ENCODE data around the gene MARK4. TPM values are rescaled to one million over a fixed set of nuclear protein-coding genes. Genes with fewer than 3 reads are reported as not detected.

Gene MARK4
- total RNA-seq, 4 donors from 2014 or later: 28.4 to 42.8 (median 35.3) TPM

DNA sequence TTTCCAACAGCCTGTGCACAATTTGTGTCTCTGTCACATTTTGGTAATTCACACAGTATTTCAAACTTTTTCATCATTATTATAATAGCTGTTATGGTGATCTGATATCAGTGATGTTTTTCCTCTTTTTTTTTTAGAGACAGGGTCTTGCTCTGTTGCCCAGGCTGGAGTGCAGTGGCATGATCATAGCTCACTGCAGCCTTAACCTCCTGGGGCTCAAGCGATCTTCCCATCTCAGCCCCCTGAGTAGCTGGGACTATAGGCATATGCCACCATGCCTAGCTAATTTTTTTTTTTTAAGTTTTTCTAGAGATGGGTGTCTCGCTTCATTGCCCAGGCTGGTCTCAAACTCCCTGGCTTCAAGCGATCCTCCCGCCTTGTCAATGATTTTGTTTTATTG lies 5.8 kb downstream of the MARK4 start:
- intact Hi-C loops (cut with DNase I; ENCODE audit: low total_unique reads): no loop called here
- no peak overlapping the region for H3K4me3 ChIP-seq (ENCODE audit: low read depth, poor library complexity, severe bottlenecking)
- WGBS, 2 donors: 93 to 98% methylated on average over 4 of the region's 4 CpGs
- no peak for TF ChIP-seq POLR2A (IDR thresholded peaks at IDR 0.05)
- TF ChIP-seq, protein P1, sequence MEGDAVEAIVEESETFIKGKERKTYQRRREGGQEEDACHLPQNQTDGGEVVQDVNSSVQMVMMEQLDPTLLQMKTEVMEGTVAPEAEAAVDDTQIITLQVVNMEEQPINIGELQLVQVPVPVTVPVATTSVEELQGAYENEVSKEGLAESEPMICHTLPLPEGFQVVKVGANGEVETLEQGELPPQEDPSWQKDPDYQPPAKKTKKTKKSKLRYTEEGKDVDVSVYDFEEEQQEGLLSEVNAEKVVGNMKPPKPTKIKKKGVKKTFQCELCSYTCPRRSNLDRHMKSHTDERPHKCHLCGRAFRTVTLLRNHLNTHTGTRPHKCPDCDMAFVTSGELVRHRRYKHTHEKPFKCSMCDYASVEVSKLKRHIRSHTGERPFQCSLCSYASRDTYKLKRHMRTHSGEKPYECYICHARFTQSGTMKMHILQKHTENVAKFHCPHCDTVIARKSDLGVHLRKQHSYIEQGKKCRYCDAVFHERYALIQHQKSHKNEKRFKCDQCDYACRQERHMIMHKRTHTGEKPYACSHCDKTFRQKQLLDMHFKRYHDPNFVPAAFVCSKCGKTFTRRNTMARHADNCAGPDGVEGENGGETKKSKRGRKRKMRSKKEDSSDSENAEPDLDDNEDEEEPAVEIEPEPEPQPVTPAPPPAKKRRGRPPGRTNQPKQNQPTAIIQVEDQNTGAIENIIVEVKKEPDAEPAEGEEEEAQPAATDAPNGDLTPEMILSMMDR (IDR thresholded peaks at IDR 0.05): no peak
- DNase-seq (ENCODE audit: low spot score in 2 of 2): no peak

DNA sequence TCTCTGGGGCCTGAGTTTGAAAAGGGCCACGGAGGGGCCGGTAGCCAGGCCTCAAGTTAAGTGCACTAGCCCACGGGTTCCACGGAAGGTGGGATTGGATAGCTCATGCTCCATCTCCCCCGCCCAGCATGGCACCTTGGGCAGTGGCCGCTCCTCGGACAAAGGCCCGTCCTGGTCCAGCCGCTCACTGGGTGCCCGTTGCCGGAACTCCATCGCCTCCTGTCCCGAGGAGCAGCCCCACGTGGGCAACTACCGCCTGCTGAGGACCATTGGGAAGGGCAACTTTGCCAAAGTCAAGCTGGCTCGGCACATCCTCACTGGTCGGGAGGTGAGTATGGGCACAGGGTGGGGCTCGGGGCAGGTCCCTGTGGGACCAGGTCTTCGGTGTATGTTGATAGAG lies 7.8 kb downstream of the MARK4 start:
- TF ChIP-seq, protein P1 (IDR thresholded peaks at IDR 0.05): no peak
- TF ChIP-seq POLR2A (IDR thresholded peaks at IDR 0.05): no peak
- intact Hi-C loops (cut with DNase I; ENCODE audit: low total_unique reads): no loop called here
- DNase-seq (ENCODE audit: low spot score in 2 of 2): no peak
- no peak overlapping the region for H3K4me3 ChIP-seq (ENCODE audit: low read depth, poor library complexity, severe bottlenecking)
- WGBS, 2 donors: 95 to 97% methylated on average over 15 to 19 of the region's 19 CpGs

DNA sequence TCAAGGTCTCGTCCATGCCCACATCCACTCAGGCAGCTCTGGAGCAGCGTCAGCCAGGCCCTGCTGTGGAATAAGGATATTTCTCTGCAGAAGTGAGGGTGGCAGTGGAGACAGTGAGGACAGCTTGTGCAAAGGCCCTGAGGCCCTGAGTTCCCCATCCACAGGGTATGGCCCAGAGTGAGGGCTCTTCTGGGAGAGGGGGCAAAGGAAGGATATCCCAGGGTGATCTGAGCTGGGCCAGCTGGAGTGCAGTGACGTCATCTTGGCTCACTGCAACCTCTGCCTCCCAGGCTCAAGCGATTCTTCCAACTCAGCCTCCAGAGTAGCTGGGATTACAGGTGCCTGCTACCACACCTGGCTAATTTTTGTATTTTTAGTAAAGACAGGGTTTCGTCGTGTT lies 11.5 kb downstream of the MARK4 start:
- H3K4me3 ChIP-seq (ENCODE audit: low read depth, poor library complexity, severe bottlenecking): no peak overlapping the region
- WGBS, 2 donors: 88 to 92% methylated on average over 6 of the region's 6 CpGs
- DNase-seq (ENCODE audit: low spot score in 2 of 2): no peak
- TF ChIP-seq POLR2A (IDR thresholded peaks at IDR 0.05): no peak
- TF ChIP-seq, protein P1 (IDR thresholded peaks at IDR 0.05): no peak
- intact Hi-C loops (cut with DNase I; ENCODE audit: low total_unique reads): no loop called here

DNA sequence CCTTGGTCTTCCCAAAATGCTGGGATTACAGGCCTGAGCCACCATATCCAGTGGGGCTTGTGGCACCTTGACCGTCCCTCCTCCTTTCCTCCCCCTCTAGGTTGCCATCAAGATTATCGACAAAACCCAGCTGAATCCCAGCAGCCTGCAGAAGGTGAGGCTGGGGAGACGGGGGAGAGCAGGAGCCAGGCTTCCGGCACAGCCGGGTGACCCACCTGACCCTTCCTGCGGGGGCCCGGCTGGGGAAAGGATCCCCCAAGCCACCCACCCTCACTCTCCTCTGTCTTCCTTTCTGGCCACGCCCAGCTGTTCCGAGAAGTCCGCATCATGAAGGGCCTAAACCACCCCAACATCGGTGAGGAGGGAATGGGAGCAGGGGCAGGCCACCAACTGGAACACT lies 11.9 kb downstream of the MARK4 start:
- intact Hi-C loops (cut with DNase I; ENCODE audit: low total_unique reads): no loop called here
- no peak for DNase-seq (ENCODE audit: low spot score in 2 of 2)
- 94 to 100% methylated on average over 11 of the region's 11 CpGs for WGBS, 2 donors
- TF ChIP-seq, protein P1 (IDR thresholded peaks at IDR 0.05): no peak
- TF ChIP-seq POLR2A (IDR thresholded peaks at IDR 0.05): no peak
- no peak overlapping the region for H3K4me3 ChIP-seq (ENCODE audit: low read depth, poor library complexity, severe bottlenecking)

DNA sequence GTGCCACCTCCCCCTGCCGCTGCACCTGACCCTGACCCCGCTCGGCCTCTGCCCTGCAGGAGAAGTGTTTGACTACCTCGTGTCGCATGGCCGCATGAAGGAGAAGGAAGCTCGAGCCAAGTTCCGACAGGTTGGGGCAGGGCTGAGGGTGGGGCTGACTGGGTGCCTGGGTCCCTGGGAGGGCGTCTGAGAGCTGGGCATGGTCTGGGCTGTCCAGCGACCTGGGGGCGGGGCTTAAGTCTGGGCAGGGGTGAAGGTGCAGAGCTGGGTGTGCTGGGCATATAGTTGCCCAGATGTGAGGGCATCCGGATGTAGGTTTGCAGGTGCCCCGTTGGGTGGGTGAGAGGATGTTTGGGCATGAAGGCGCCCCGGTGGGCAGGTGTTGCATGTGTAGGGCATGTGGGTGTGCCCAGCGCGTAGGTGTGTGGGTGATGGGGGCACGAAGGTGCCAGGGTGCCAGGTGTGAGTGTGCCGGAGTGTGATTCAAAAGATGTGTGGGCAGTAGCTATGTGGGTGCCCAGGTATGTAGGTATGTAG lies 13.8 kb downstream of the MARK4 start:
- 64 to 81% methylated on average over 16 to 19 of the region's 19 CpGs for WGBS, 2 donors
- no peak for DNase-seq (ENCODE audit: low spot score in 2 of 2)
- TF ChIP-seq POLR2A (IDR thresholded peaks at IDR 0.05): no peak
- TF ChIP-seq, protein P1 (IDR thresholded peaks at IDR 0.05): no peak
- intact Hi-C loops (cut with DNase I; ENCODE audit: low total_unique reads): no loop called here
- no peak overlapping the region for H3K4me3 ChIP-seq (ENCODE audit: low read depth, poor library complexity, severe bottlenecking)

DNA sequence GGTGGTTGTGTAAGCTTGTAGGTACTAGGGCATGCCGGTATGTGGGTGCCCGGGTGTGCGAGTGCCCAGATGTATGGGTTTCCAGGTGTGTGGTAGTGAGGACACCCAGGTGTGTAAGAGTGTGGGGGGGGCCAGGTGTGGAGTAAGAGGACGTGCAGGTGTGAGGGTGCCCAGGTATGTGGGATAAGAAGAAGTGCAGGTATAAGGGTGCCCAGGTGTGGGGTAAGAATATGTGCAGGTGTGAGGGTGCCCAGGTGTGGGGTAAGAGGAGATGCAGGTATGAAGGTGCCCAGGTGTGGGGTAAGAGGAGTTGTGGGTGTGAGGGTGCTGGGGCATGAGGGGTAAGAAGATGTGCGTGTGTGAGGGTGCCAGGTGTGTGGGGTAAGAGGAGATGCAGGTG lies 14.3 kb downstream of the MARK4 start:
- intact Hi-C loops (cut with DNase I; ENCODE audit: low total_unique reads): no loop called here

More for the DNA sequence above, 14.3 kb downstream of the MARK4 start:
- no peak overlapping the region for H3K4me3 ChIP-seq (ENCODE audit: low read depth, poor library complexity, severe bottlenecking)
- no peak for DNase-seq (ENCODE audit: low spot score in 2 of 2)
- WGBS, 2 donors: 86 to 89% methylated on average over 5 of the region's 5 CpGs
- TF ChIP-seq POLR2A (IDR thresholded peaks at IDR 0.05): no peak
- TF ChIP-seq, protein P1 (IDR thresholded peaks at IDR 0.05): no peak

All from lower leg skin (tissue), 4 donors.